HG03025 (cell line): ENCODE results near the gene UNKL.

Source experiments
- ATAC-seq: cut with Tn5 transposase; IDR thresholded peaks from one replicate; pipeline ENCODE4 v1.9.1; 2021; ENCODE audit warnings: mild to moderate bottlenecking, moderate library complexity; ENCODE audit not compliant: unreplicated experiment, low FRiP score

Gene UNKL

GRCh38 chr16:1407753-1408152 is 6.8 kb downstream of the UNKL start:
- ATAC-seq, result no peak

- no peak for ATAC-seq
Measured at GRCh38 chr16:1403733-1404132, 10.8 kb downstream of the UNKL start.

- ATAC-seq, result no peak
Measured at GRCh38 chr16:1403036-1403435, 11.5 kb downstream of the UNKL start.

GRCh38 chr16:1401758-1402154 is 12.7 kb downstream of the UNKL start:
- ATAC-seq, result no peak

GRCh38 chr16:1401061-1401757 is 13.3 kb downstream of the UNKL start:
- ATAC-seq, result no peak

GRCh38 chr16:1398826-1399581 is 15.5 kb downstream of the UNKL start:
- no peak for ATAC-seq

GRCh38 chr16:1398351-1398750 is 16.2 kb downstream of the UNKL start:
- no peak for ATAC-seq

GRCh38 chr16:1397779-1398178 is 16.7 kb downstream of the UNKL start:
- no peak for ATAC-seq

GRCh38 chr16:1395444-1396031 is 19.0 kb downstream of the UNKL start:
- ATAC-seq, result no peak

- ATAC-seq, result no peak
Measured at GRCh38 chr16:1394367-1394951, 20.0 kb downstream of the UNKL start.

- ATAC-seq, result no peak
Measured at GRCh38 chr16:1393613-1394176, 20.8 kb downstream of the UNKL start.

GRCh38 chr16:1392826-1393225 is 21.7 kb downstream of the UNKL start:
- no peak for ATAC-seq

GRCh38 chr16:1390239-1390779 is 24.2 kb downstream of the UNKL start:
- no peak for ATAC-seq

GRCh38 chr16:1389762-1390161 is 24.7 kb downstream of the UNKL start:
- ATAC-seq, result no peak

- no peak for ATAC-seq
Measured at GRCh38 chr16:1387331-1387730, 27.2 kb downstream of the UNKL start.

- no peak for ATAC-seq
Measured at GRCh38 chr16:1385232-1385631, 29.3 kb downstream of the UNKL start.

GRCh38 chr16:1383556-1383955 is 30.9 kb downstream of the UNKL start:
- ATAC-seq, result no peak

- no peak for ATAC-seq
Measured at GRCh38 chr16:1381612-1382406, 32.7 kb downstream of the UNKL start.

GRCh38 chr16:1380195-1380594 is 34.3 kb downstream of the UNKL start:
- ATAC-seq, result no peak
